ENCODE results near the gene SCGB1C2. TPM values are rescaled to one million over a fixed set of nuclear protein-coding genes. Genes with fewer than 3 reads are reported as not detected.
A peak's percentile ranks its signal among the peaks of the same experiment; 100 is the strongest.

SCGB1C2 gene
- total and polyA plus RNA-seq, 9 donors = not detected

- Histone ChIP-seq H3K4me3 (no peak overlapping the region), H3K27me3 (no peaks in the 10 kb centered on the region), H3K27ac (no peak overlapping the region), H3K9me3 (no peaks in the 10 kb centered on the region), H3K4me1 (ENCODE audit: insufficient read depth) (peaks cover 2% of the 10 kb centered on the region), H3K36me3 (no peaks in the 10 kb centered on the region)
- no peak for TF ChIP-seq EP300 (IDR thresholded peaks at IDR 0.05)
- no peak for TF ChIP-seq CTCF (IDR thresholded peaks at IDR 0.05)
- TF ChIP-seq POLR2A (IDR thresholded peaks at IDR 0.05) = no peak
- DNase-seq = peak; percentile 5 to 24 (median 16)
- WGBS, 3 donors = 89 to 92% (median 90%) methylated on average over 17 of the region's 17 CpGs
- intact Hi-C loops (cut with DNase I) = loop anchor here in 1 of 4 donors (5.0 kb wide), 2 partner anchors 239 to 549 kb away; no protein-coding TSS in a partner anchor
Observed at GRCh38 chr17:147796-148740, 10.7 kb downstream of the SCGB1C2 start.

- no peak overlapping the region for H3K27ac ChIP-seq
- no peaks in the 10 kb centered on the region for H3K27me3 ChIP-seq
- H3K4me1 ChIP-seq (ENCODE audit: insufficient read depth) = peaks cover 2% of the 10 kb centered on the region
- H3K9me3 ChIP-seq = no peaks in the 10 kb centered on the region
- no peaks in the 10 kb centered on the region for H3K36me3 ChIP-seq
- peak in 3 of 5 donors; percentile 7 to 9 (median 8) for DNase-seq
- WGBS, 3 donors = 82 to 84% (median 82%) methylated on average over 10 to 11 of the region's 11 CpGs
- intact Hi-C loops (cut with DNase I) = loop anchor here in 1 of 4 donors (5.0 kb wide), 2 partner anchors 239 to 549 kb away; no protein-coding TSS in a partner anchor
- no peak for TF ChIP-seq CTCF (IDR thresholded peaks at IDR 0.05)
- TF ChIP-seq POLR2A (IDR thresholded peaks at IDR 0.05) = no peak
- no peak for TF ChIP-seq EP300 (IDR thresholded peaks at IDR 0.05)
- H3K4me3 ChIP-seq = no peak overlapping the region
Observed at GRCh38 chr17:148757-149156, 11.4 kb downstream of the SCGB1C2 start.

- H3K4me1 ChIP-seq (ENCODE audit: insufficient read depth) = no peaks in the 10 kb centered on the region
- no peak overlapping the region for H3K27ac ChIP-seq
- H3K4me3 ChIP-seq = no peak overlapping the region
- DNase-seq = peak in 3 of 5 donors; percentile 0 to 9 (median 2)
- intact Hi-C loops (cut with DNase I) = loop anchor here in 1 of 4 donors (5.0 kb wide), 2 partner anchors 238 to 548 kb away; no protein-coding TSS in a partner anchor
- no peaks in the 10 kb centered on the region for H3K27me3 ChIP-seq
- H3K36me3 ChIP-seq = no peaks in the 10 kb centered on the region
- no peaks in the 10 kb centered on the region for H3K9me3 ChIP-seq
- TF ChIP-seq CTCF (IDR thresholded peaks at IDR 0.05) (no peak), POLR2A (IDR thresholded peaks at IDR 0.05) (no peak), EP300 (IDR thresholded peaks at IDR 0.05) (no peak)
- WGBS, 3 donors = 86 to 87% (median 86%) methylated on average over 7 of the region's 7 CpGs
Observed at GRCh38 chr17:149231-149630, 11.9 kb downstream of the SCGB1C2 start.

- H3K36me3 ChIP-seq = no peaks in the 10 kb centered on the region
- TF ChIP-seq CTCF (IDR thresholded peaks at IDR 0.05) (no peak), EP300 (IDR thresholded peaks at IDR 0.05) (no peak), POLR2A (IDR thresholded peaks at IDR 0.05) (no peak)
- H3K9me3 ChIP-seq = no peaks in the 10 kb centered on the region
- DNase-seq = peak in 4 of 5 donors; percentile 4 to 13 (median 8)
- no peak overlapping the region for H3K4me3 ChIP-seq
- no peaks in the 10 kb centered on the region for H3K27me3 ChIP-seq
- H3K27ac ChIP-seq = no peak overlapping the region
- H3K4me1 ChIP-seq (ENCODE audit: insufficient read depth) = no peaks in the 10 kb centered on the region
- intact Hi-C loops (cut with DNase I) = loop anchor here in 1 of 4 donors (5.0 kb wide), 2 partner anchors 237 to 547 kb away; no protein-coding TSS in a partner anchor
- WGBS, 3 donors = 72 to 80% (median 77%) methylated on average over 9 of the region's 9 CpGs
Observed at GRCh38 chr17:149897-150584, 12.7 kb downstream of the SCGB1C2 start.

Data from ovary (tissue), 9 donors.